ENCODE results near the gene SEZ6L. TPM values are rescaled to one million over a fixed set of nuclear protein-coding genes. Genes with fewer than 3 reads are reported as not detected.

SEZ6L gene
- total and polyA plus RNA-seq, 12 donors, result 0.17 to 16.3 (median 3.9) TPM; not detected in 1

DNA sequence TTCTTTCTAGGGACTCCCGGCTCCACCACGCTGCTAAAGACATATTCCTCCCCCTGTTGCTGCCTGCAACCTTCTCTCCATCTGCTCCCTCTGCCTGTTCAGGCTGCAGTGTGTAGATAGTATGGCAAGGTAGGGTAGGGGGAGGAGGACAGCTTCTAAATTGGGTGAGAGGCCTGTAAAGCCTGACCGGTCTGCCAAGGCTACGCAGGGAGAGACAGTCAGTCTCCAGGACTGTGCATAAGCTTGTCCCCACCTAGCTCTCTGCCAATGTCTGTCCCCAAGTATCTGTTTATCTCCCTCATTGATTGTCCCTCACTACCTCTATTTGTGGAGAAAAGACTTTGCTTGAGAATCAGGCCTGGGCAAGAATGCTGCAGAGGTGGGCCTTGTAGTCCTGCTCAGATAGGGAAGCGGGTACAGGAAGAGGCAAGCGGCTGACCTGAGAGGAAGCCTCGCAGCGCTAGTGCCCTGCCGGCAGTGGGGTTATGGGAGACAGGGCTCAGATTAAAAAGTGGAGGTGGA is 871 bp upstream of the SEZ6L start:
- peaks cover 38% of the 10 kb centered on the region for H3K27me3 ChIP-seq
- intact Hi-C loops (cut with DNase I), result no loop called here
- peaks cover 5 to 12% of the 10 kb centered on the region in 2 donors for H3K4me1 ChIP-seq (replicated peaks in 1 of 2)
- TF ChIP-seq POLR2A (IDR thresholded peaks at IDR 0.05), result no peak
- TF ChIP-seq, protein P1, sequence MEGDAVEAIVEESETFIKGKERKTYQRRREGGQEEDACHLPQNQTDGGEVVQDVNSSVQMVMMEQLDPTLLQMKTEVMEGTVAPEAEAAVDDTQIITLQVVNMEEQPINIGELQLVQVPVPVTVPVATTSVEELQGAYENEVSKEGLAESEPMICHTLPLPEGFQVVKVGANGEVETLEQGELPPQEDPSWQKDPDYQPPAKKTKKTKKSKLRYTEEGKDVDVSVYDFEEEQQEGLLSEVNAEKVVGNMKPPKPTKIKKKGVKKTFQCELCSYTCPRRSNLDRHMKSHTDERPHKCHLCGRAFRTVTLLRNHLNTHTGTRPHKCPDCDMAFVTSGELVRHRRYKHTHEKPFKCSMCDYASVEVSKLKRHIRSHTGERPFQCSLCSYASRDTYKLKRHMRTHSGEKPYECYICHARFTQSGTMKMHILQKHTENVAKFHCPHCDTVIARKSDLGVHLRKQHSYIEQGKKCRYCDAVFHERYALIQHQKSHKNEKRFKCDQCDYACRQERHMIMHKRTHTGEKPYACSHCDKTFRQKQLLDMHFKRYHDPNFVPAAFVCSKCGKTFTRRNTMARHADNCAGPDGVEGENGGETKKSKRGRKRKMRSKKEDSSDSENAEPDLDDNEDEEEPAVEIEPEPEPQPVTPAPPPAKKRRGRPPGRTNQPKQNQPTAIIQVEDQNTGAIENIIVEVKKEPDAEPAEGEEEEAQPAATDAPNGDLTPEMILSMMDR (IDR thresholded peaks at IDR 0.05), result no peak
- DNase-seq, result no peak
- 54 to 63% (median 62%) methylated on average over 9 of the region's 9 CpGs for WGBS, 4 donors
- peak overlapping the region in 1 of 5 donors; percentile 57 for H3K27ac ChIP-seq
- H3K9me3 ChIP-seq (replicated peaks in 1 of 3), result no peaks in the 10 kb centered on the region
- H3K4me3 ChIP-seq, result no peak overlapping the region
- H3K36me3 ChIP-seq (replicated peaks in 1 of 2), result no peaks in the 10 kb centered on the region

DNA sequence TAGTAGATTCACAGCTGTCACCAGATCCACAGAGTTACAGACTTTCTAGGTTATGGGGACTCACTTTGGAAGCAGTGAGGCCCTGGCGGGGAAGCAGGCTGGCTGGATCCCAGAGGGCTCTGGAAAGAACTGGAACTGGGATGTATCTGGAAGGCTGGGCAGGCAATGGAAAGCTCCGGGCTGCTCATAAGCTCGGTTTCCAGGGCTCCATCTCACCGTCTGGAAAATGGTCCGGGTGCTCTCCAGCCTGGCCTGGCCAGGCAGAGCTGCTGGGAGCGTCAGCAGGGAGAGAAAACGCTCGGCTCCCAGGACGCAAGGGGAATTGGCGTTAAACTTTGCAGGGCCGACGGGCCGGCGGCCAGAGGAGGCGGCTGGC is 335 bp upstream of the SEZ6L start:
- peaks cover 43% of the 10 kb centered on the region for H3K27me3 ChIP-seq

DNA sequence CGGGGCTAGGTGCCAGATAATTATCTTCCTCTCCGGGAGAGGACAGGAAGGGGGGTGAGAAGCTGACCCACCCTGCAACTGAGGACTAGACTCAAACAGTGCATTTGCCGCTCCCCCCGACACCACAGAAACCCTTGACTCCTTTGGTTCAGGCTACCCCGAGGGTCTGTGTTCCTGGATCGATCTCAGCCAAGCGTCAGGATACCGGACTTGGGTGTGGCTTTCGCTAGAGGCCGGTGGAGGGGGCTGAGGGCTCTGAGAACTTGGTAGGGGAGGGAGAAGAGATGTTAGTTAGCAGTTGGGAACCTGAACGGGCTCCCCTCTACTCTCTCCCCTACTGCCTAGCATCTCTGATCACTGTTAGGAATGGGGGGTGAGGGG is 840 bp downstream of the SEZ6L start:
- H3K36me3 ChIP-seq (replicated peaks in 1 of 2), result no peaks in the 10 kb centered on the region
- DNase-seq, result no peak
- H3K27me3 ChIP-seq, result peaks cover 46% of the 10 kb centered on the region
- H3K9me3 ChIP-seq (replicated peaks in 1 of 3), result no peaks in the 10 kb centered on the region
- intact Hi-C loops (cut with DNase I), result loop anchor here in 1 of 2 donors (5.0 kb wide), 1 partner anchor 162 kb away; no protein-coding TSS in a partner anchor
- 2 to 7% (median 3%) methylated on average over 10 to 11 of the region's 11 CpGs for WGBS, 4 donors
- H3K27ac ChIP-seq, result peak overlapping the region in 1 of 5 donors; percentile 8
- no peak for TF ChIP-seq POLR2A (IDR thresholded peaks at IDR 0.05)
- TF ChIP-seq, protein P1 (IDR thresholded peaks at IDR 0.05), result no peak
- peak overlapping the region in 1 of 4 donors; percentile 50 for H3K4me3 ChIP-seq
- peaks cover 5 to 12% of the 10 kb centered on the region in 2 donors for H3K4me1 ChIP-seq (replicated peaks in 1 of 2)

More for the DNA sequence above, 335 bp upstream of the SEZ6L start:
- Histone ChIP-seq H3K9me3 (replicated peaks in 1 of 3) (no peaks in the 10 kb centered on the region), H3K4me3 (peak overlapping the region in 1 of 4 donors; percentile 50), H3K36me3 (replicated peaks in 1 of 2) (no peaks in the 10 kb centered on the region), H3K27ac (peak overlapping the region in 1 of 5 donors; percentile 57), H3K4me1 (replicated peaks in 1 of 2) (peaks cover 5 to 12% of the 10 kb centered on the region in 2 donors)
- WGBS, 4 donors, result 3 to 10% (median 4%) methylated on average over 7 to 15 of the region's 15 CpGs
- no peak for TF ChIP-seq POLR2A (IDR thresholded peaks at IDR 0.05)
- TF ChIP-seq, protein P1 (IDR thresholded peaks at IDR 0.05), result no peak
- intact Hi-C loops (cut with DNase I), result no loop called here
- no peak for DNase-seq

DNA sequence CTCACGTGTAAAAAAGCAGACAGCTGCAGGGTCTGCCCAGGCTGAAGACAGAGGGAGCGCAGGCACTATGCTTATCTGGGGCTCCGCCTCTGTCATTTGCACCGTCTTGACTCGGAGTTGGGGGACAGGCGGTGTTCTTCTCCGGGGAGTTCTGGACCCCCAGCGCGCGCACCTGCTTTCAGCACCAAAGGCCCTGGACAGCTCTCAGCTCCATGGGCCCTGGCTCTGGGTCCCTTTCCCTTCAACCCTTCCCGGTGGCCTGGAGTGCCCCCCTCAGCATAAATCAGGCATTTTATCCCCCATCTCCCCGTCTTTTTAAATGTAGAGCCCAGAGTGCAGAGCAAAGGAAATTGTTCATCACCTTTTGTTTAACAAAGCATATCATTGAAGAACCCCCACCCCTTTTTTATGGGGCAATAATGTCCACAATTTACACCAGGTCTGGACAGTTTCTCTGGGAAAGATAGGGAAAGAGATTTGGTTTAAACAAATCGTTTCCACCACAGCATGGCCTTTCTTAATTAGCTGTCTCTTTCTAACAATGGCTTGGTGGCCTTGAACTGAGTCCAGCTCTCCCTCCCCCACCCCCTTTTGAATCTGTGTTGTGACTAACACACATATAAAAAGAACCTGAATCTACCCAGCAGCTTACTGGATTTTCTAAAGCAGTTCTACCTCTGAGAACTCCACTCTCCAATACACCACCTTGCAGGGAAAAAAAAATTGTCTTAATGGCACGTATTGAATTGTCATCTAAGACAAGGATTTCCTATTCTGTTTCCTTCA is 1.7 kb downstream of the SEZ6L start:
- peak in 2 of 7 donors; percentile 10 to 55 for DNase-seq
- 6 to 16% (median 8%) methylated on average over 12 to 14 of the region's 14 CpGs for WGBS, 4 donors
- Histone ChIP-seq H3K4me1 (replicated peaks in 1 of 2) (peaks cover 5 to 12% of the 10 kb centered on the region in 2 donors), H3K27me3 (peaks cover 46% of the 10 kb centered on the region), H3K36me3 (replicated peaks in 1 of 2) (no peaks in the 10 kb centered on the region), H3K9me3 (replicated peaks in 1 of 3) (no peaks in the 10 kb centered on the region), H3K27ac (no peak overlapping the region), H3K4me3 (no peak overlapping the region)
- intact Hi-C loops (cut with DNase I), result loop anchor here in 1 of 2 donors (5.0 kb wide), 1 partner anchor 161 kb away; no protein-coding TSS in a partner anchor
- TF ChIP-seq, protein P1 (IDR thresholded peaks at IDR 0.05), result no peak
- TF ChIP-seq POLR2A (IDR thresholded peaks at IDR 0.05), result no peak

All from adrenal gland (tissue), 12 donors.